H1 (cell line): ENCODE measurements around the gene SERHL2.

Experiments
- CHD2 ChIP-seq: IDR thresholded peaks from 2 replicates; pipeline ENCODE4 v1.6.1; 2012; ENCODE audit warnings: low read length, improper control_type of control experiment
- POLR2AphosphoS5 ChIP-seq: IDR thresholded peaks from 2 replicates; pipeline ENCODE4 v1.6.1; 2011; ENCODE audit warnings: low read depth, low read length
- TF ChIP-seq, protein P1 (sequence below), 3 experiments: IDR thresholded peaks; 1 replicate in 2 of 3; 2 replicates in 1 of 3; pipeline versions ENCODE4 v1.5.1 to v1.6.1; 2011; ENCODE audit warnings: low read length in 3 of 3, mild to moderate bottlenecking in 3 of 3, inconsistent platforms in 2 of 3, low read depth in 1 of 3, moderate library complexity in 1 of 3; ENCODE audit not compliant: insufficient read depth in 1 of 3; ENCODE audit errors: control extremely low read depth in 1 of 3

- TF ChIP-seq, protein P1, sequence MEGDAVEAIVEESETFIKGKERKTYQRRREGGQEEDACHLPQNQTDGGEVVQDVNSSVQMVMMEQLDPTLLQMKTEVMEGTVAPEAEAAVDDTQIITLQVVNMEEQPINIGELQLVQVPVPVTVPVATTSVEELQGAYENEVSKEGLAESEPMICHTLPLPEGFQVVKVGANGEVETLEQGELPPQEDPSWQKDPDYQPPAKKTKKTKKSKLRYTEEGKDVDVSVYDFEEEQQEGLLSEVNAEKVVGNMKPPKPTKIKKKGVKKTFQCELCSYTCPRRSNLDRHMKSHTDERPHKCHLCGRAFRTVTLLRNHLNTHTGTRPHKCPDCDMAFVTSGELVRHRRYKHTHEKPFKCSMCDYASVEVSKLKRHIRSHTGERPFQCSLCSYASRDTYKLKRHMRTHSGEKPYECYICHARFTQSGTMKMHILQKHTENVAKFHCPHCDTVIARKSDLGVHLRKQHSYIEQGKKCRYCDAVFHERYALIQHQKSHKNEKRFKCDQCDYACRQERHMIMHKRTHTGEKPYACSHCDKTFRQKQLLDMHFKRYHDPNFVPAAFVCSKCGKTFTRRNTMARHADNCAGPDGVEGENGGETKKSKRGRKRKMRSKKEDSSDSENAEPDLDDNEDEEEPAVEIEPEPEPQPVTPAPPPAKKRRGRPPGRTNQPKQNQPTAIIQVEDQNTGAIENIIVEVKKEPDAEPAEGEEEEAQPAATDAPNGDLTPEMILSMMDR (IDR thresholded peaks at IDR 0.05; ENCODE audit: control extremely low read depth in 1 of 3, insufficient read depth in 1 of 3, low read depth in 1 of 3, low read length in 3 of 3) = no peak
- TF ChIP-seq CHD2 (no peak), POLR2AphosphoS5 (peak; percentile 100)
Observed at GRCh38 chr22:42615092-42615859, 61.5 kb downstream of the SERHL2 start.
